Neural progenitor cell (in vitro differentiated cells): Measurements from ENCODE around the gene NUP35.

Experiments
- CTCF ChIP-seq: fragments of 200-600 bp; sonication (generic); IDR thresholded peaks from 2 replicates; pipeline ENCODE4 v1.5.1; 2017; ENCODE audit warnings: antibody characterized with exemption, mild to moderate bottlenecking
- EZH2 ChIP-seq: fragments of 200-600 bp; sonication (generic); IDR thresholded peaks from 2 replicates; pipeline ENCODE4 v1.6.1; 2017; ENCODE audit warnings: antibody characterized with exemption, mild to moderate bottlenecking, moderate library complexity
- EZH2phosphoT487 ChIP-seq: fragments of 200-600 bp; sonication (generic); IDR thresholded peaks from 2 replicates; pipeline ENCODE4 v1.6.1; 2017; ENCODE audit warnings: antibody characterized with exemption

- TF ChIP-seq CTCF = no peak
- no peak for TF ChIP-seq EZH2
- TF ChIP-seq EZH2phosphoT487 = no peak
Measured at GRCh38 chr2:183088061-183088460, 36.2 kb upstream of the NUP35 start.
